ENCODE data around the gene IL1RAP. TPM values are rescaled to one million over a fixed set of nuclear protein-coding genes. Genes with fewer than 3 reads are reported as not detected.

The IL1RAP gene
- total and polyA plus RNA-seq, 7 donors: 1.2 to 13.0 (median 2.9) TPM

- DNase-seq: no peak
- Histone ChIP-seq H3K36me3 (peaks cover 0 to 10% (median 0%) of the 10 kb centered on the region in 4 donors), H3K27ac (no peak overlapping the region), H3K4me1 (no peaks in the 10 kb centered on the region), H3K9me3 (peaks cover 0 to 2% (median 0%) of the 10 kb centered on the region in 4 donors), H3K4me3 (no peak overlapping the region), H3K27me3 (no peaks in the 10 kb centered on the region)
- no peak for TF ChIP-seq POLR2A (IDR thresholded peaks at IDR 0.05)
- TF ChIP-seq EP300 (IDR thresholded peaks at IDR 0.05): no peak
- TF ChIP-seq POLR2AphosphoS5 (IDR thresholded peaks at IDR 0.05): no peak
- TF ChIP-seq CTCF (IDR thresholded peaks at IDR 0.05): no peak
- intact Hi-C loops (cut with DNase I): no loop called here
- 79 to 86% methylated on average over 5 of the region's 5 CpGs for WGBS, 2 donors
These were observed 87.7 kb downstream of the IL1RAP start for GRCh38 chr3:190601622-190602021.

- no peak for DNase-seq
- WGBS, 2 donors: 14 to 31% methylated on average over 4 of the region's 4 CpGs
- TF ChIP-seq EP300 (IDR thresholded peaks at IDR 0.05) (no peak), CTCF (IDR thresholded peaks at IDR 0.05) (no peak), POLR2AphosphoS5 (IDR thresholded peaks at IDR 0.05) (no peak), POLR2A (IDR thresholded peaks at IDR 0.05) (no peak)
- intact Hi-C loops (cut with DNase I): no loop called here
- Histone ChIP-seq H3K4me3 (no peak overlapping the region), H3K27ac (no peak overlapping the region), H3K4me1 (no peaks in the 10 kb centered on the region), H3K27me3 (no peaks in the 10 kb centered on the region), H3K9me3 (peaks cover 0 to 2% (median 0%) of the 10 kb centered on the region in 4 donors), H3K36me3 (peaks cover 0 to 10% (median 0%) of the 10 kb centered on the region in 4 donors)
These were observed 91.5 kb downstream of the IL1RAP start for GRCh38 chr3:190605385-190605784.

- intact Hi-C loops (cut with DNase I): no loop called here
- Histone ChIP-seq H3K36me3 (peaks cover 0 to 10% (median 0%) of the 10 kb centered on the region in 4 donors), H3K4me1 (no peaks in the 10 kb centered on the region), H3K9me3 (peaks cover 0 to 2% (median 0%) of the 10 kb centered on the region in 4 donors), H3K27ac (no peak overlapping the region), H3K4me3 (no peak overlapping the region), H3K27me3 (no peaks in the 10 kb centered on the region)
- TF ChIP-seq CTCF (IDR thresholded peaks at IDR 0.05) (no peak), EP300 (IDR thresholded peaks at IDR 0.05) (no peak), POLR2AphosphoS5 (IDR thresholded peaks at IDR 0.05) (no peak)
- WGBS, 2 donors: 62 to 63% methylated on average over 3 of the region's 3 CpGs
- DNase-seq: no peak
These were observed 92.7 kb downstream of the IL1RAP start for GRCh38 chr3:190606596-190606995.

GRCh38 chr3:190607021-190607420 is 93.1 kb downstream of the IL1RAP start:
- TF ChIP-seq EP300 (IDR thresholded peaks at IDR 0.05) (no peak), CTCF (IDR thresholded peaks at IDR 0.05) (no peak), POLR2AphosphoS5 (IDR thresholded peaks at IDR 0.05) (no peak), POLR2A (IDR thresholded peaks at IDR 0.05) (no peak)
- DNase-seq: no peak
- 94 to 95% methylated on average over 2 of the region's 2 CpGs for WGBS, 2 donors
- Histone ChIP-seq H3K27me3 (no peaks in the 10 kb centered on the region), H3K9me3 (peaks cover 0 to 2% (median 0%) of the 10 kb centered on the region in 4 donors), H3K4me3 (no peak overlapping the region), H3K4me1 (no peaks in the 10 kb centered on the region), H3K36me3 (peaks cover 0 to 10% (median 0%) of the 10 kb centered on the region in 4 donors), H3K27ac (no peak overlapping the region)
- intact Hi-C loops (cut with DNase I): no loop called here

Data from sigmoid colon (tissue), 7 donors.